ENCODE results near the gene BDKRB1.

BDKRB1 gene

GRCh38 chr14:96255501-96256366 lies at the start of gene BDKRB1:
Gene BDKRB1, plus strand, starts transcription at chr14:96256210. Its CDS starts 7,473 bp downstream, at chr14:96263683.
- Histone ChIP-seq H3K9me3 (peaks cover 7% of the 10 kb centered on the region), H3K4me3 (no peak within 1 kb of the TSS), H3K4me1 (no peaks in the 10 kb centered on the region), H3K36me3 (no peaks in the 10 kb centered on the region), H3K27me3 (no peaks in the 10 kb centered on the region), H4K20me1 (no peaks in the 10 kb centered on the region), H3K9ac (no peak within 1 kb of the TSS), H3K27ac (no peak within 1 kb of the TSS), H3K4me2 (no peak within 1 kb of the TSS)
- TF ChIP-seq Cebpa-rat (IDR thresholded peaks at IDR 0.05): no peak

- TF ChIP-seq Cebpa-rat (IDR thresholded peaks at IDR 0.05): no peak
- H3K27ac ChIP-seq: no peak overlapping the region
- H3K4me1 ChIP-seq: peaks cover 26% of the 10 kb centered on the region
- no peaks in the 10 kb centered on the region for H3K27me3 ChIP-seq
- H3K4me2 ChIP-seq: no peak overlapping the region
- H3K9ac ChIP-seq: no peak overlapping the region
- H3K4me3 ChIP-seq: no peak overlapping the region
- H3K36me3 ChIP-seq: no peaks in the 10 kb centered on the region
- H4K20me1 ChIP-seq: no peaks in the 10 kb centered on the region
- H3K9me3 ChIP-seq: peaks cover 1% of the 10 kb centered on the region; the same call in 1 of the 2 replicates
Measured at GRCh38 chr14:96206461-96206860, 49.5 kb upstream of the BDKRB1 start.

- H3K4me3 ChIP-seq: no peak overlapping the region
- H4K20me1 ChIP-seq: no peaks in the 10 kb centered on the region
- no peak overlapping the region for H3K9ac ChIP-seq
- H3K36me3 ChIP-seq: no peaks in the 10 kb centered on the region
- peaks cover 14% of the 10 kb centered on the region for H3K9me3 ChIP-seq
- TF ChIP-seq Cebpa-rat (IDR thresholded peaks at IDR 0.05): no peak
- no peak overlapping the region for H3K27ac ChIP-seq
- H3K4me2 ChIP-seq: no peak overlapping the region
- peaks cover 26% of the 10 kb centered on the region for H3K4me1 ChIP-seq
- no peaks in the 10 kb centered on the region for H3K27me3 ChIP-seq
Measured at GRCh38 chr14:96207686-96208085, 48.3 kb upstream of the BDKRB1 start.

GRCh38 chr14:96208739-96209138 lies 47.3 kb upstream of the BDKRB1 start:
- Histone ChIP-seq H3K27ac (no peak overlapping the region), H3K4me3 (no peak overlapping the region), H3K4me2 (no peak overlapping the region), H3K36me3 (no peaks in the 10 kb centered on the region), H4K20me1 (no peaks in the 10 kb centered on the region), H3K9ac (no peak overlapping the region), H3K4me1 (peaks cover 24% of the 10 kb centered on the region), H3K27me3 (no peaks in the 10 kb centered on the region), H3K9me3 (peaks cover 15% of the 10 kb centered on the region)
- no peak for TF ChIP-seq Cebpa-rat (IDR thresholded peaks at IDR 0.05)

- TF ChIP-seq Cebpa-rat (IDR thresholded peaks at IDR 0.05): no peak
- no peaks in the 10 kb centered on the region for H3K27me3 ChIP-seq
- no peak overlapping the region for H3K4me2 ChIP-seq
- no peak overlapping the region for H3K27ac ChIP-seq
- H3K4me3 ChIP-seq: no peak overlapping the region
- no peaks in the 10 kb centered on the region for H4K20me1 ChIP-seq
- no peaks in the 10 kb centered on the region for H3K4me1 ChIP-seq
- no peaks in the 10 kb centered on the region for H3K36me3 ChIP-seq
- no peak overlapping the region for H3K9ac ChIP-seq
- peaks cover 15% of the 10 kb centered on the region for H3K9me3 ChIP-seq
Measured at GRCh38 chr14:96212140-96212539, 43.9 kb upstream of the BDKRB1 start.

GRCh38 chr14:96212896-96213295 lies 43.1 kb upstream of the BDKRB1 start:
- H4K20me1 ChIP-seq: no peaks in the 10 kb centered on the region
- peaks cover 15% of the 10 kb centered on the region for H3K9me3 ChIP-seq
- no peak for TF ChIP-seq Cebpa-rat (IDR thresholded peaks at IDR 0.05)
- H3K4me2 ChIP-seq: no peak overlapping the region
- no peaks in the 10 kb centered on the region for H3K4me1 ChIP-seq
- no peaks in the 10 kb centered on the region for H3K27me3 ChIP-seq
- H3K9ac ChIP-seq: no peak overlapping the region
- no peak overlapping the region for H3K27ac ChIP-seq
- no peak overlapping the region for H3K4me3 ChIP-seq
- H3K36me3 ChIP-seq: no peaks in the 10 kb centered on the region

GRCh38 chr14:96213871-96214465 lies 42.0 kb upstream of the BDKRB1 start:
- Histone ChIP-seq H3K9ac (no peak overlapping the region), H3K9me3 (peaks cover 15% of the 10 kb centered on the region), H3K27me3 (no peaks in the 10 kb centered on the region), H3K4me1 (no peaks in the 10 kb centered on the region), H3K4me3 (no peak overlapping the region), H3K27ac (no peak overlapping the region), H3K4me2 (no peak overlapping the region), H4K20me1 (no peaks in the 10 kb centered on the region), H3K36me3 (no peaks in the 10 kb centered on the region)
- TF ChIP-seq Cebpa-rat (IDR thresholded peaks at IDR 0.05): no peak

- no peaks in the 10 kb centered on the region for H3K27me3 ChIP-seq
- no peak overlapping the region for H3K27ac ChIP-seq
- H3K4me3 ChIP-seq: no peak overlapping the region
- no peak for TF ChIP-seq Cebpa-rat (IDR thresholded peaks at IDR 0.05)
- H3K36me3 ChIP-seq: no peaks in the 10 kb centered on the region
- H4K20me1 ChIP-seq: no peaks in the 10 kb centered on the region
- no peak overlapping the region for H3K4me2 ChIP-seq
- peaks cover 15% of the 10 kb centered on the region for H3K9me3 ChIP-seq
- no peak overlapping the region for H3K9ac ChIP-seq
- peaks cover 2% of the 10 kb centered on the region; the same call in 1 of the 2 replicates for H3K4me1 ChIP-seq
Measured at GRCh38 chr14:96214793-96215192, 41.2 kb upstream of the BDKRB1 start.

- Histone ChIP-seq H3K4me2 (no peak overlapping the region), H3K27ac (no peak overlapping the region), H4K20me1 (no peaks in the 10 kb centered on the region), H3K4me1 (peaks cover 7% of the 10 kb centered on the region), H3K9me3 (peaks cover 15% of the 10 kb centered on the region), H3K27me3 (no peaks in the 10 kb centered on the region), H3K9ac (no peak overlapping the region), H3K4me3 (no peak overlapping the region), H3K36me3 (no peaks in the 10 kb centered on the region)
- TF ChIP-seq Cebpa-rat (IDR thresholded peaks at IDR 0.05): no peak
Measured at GRCh38 chr14:96215452-96216244, 40.4 kb upstream of the BDKRB1 start.

GRCh38 chr14:96216627-96217026 lies 39.4 kb upstream of the BDKRB1 start:
- Histone ChIP-seq H3K9me3 (peaks cover 12% of the 10 kb centered on the region), H3K9ac (no peak overlapping the region), H3K36me3 (no peaks in the 10 kb centered on the region), H3K27me3 (no peaks in the 10 kb centered on the region), H3K4me2 (no peak overlapping the region), H3K27ac (no peak overlapping the region), H3K4me1 (peaks cover 7% of the 10 kb centered on the region), H3K4me3 (no peak overlapping the region), H4K20me1 (no peaks in the 10 kb centered on the region)
- no peak for TF ChIP-seq Cebpa-rat (IDR thresholded peaks at IDR 0.05)
